Measurements from ENCODE around the gene ECM2.

The ECM2 gene

GRCh38 chr9:92563116-92564100 lies 27.6 kb upstream of the ECM2 start:
- no peak for TF ChIP-seq REST (IDR thresholded peaks at IDR 0.05; ENCODE audit: insufficient read depth in 1 of 2, low read depth in 2 of 2, low read length in 2 of 2)

GRCh38 chr9:92562461-92562967 lies 26.7 kb upstream of the ECM2 start:
- TF ChIP-seq TAF1 (IDR thresholded peaks at IDR 0.05; ENCODE audit: borderline replicate concordance, insufficient read depth, low read length) (no peak), FOXP2 (optimal IDR thresholded peaks at IDR 0.05; ENCODE audit: borderline replicate concordance, extremely low read depth, extremely low read length, insufficient read depth) (no peak), SIN3A (IDR thresholded peaks at IDR 0.05; ENCODE audit: borderline replicate concordance, insufficient read depth, low read length) (no peak), REST (IDR thresholded peaks at IDR 0.05; ENCODE audit: insufficient read depth in 1 of 2, low read depth in 2 of 2, low read length in 2 of 2) (no peak), POLR2AphosphoS5 (IDR thresholded peaks at IDR 0.05; ENCODE audit: low read depth, low read length) (no peak)

GRCh38 chr9:92561374-92562330 lies 25.9 kb upstream of the ECM2 start:
- TF ChIP-seq FOXP2 (optimal IDR thresholded peaks at IDR 0.05; ENCODE audit: borderline replicate concordance, extremely low read depth, extremely low read length, insufficient read depth) = no peak
- TF ChIP-seq TAF1 (IDR thresholded peaks at IDR 0.05; ENCODE audit: borderline replicate concordance, insufficient read depth, low read length) = no peak

- no peak for TF ChIP-seq REST (IDR thresholded peaks at IDR 0.05; ENCODE audit: insufficient read depth in 1 of 2, low read depth in 2 of 2, low read length in 2 of 2)
- no peak for TF ChIP-seq FOXP2 (optimal IDR thresholded peaks at IDR 0.05; ENCODE audit: borderline replicate concordance, extremely low read depth, extremely low read length, insufficient read depth)
- TF ChIP-seq POLR2AphosphoS5 (IDR thresholded peaks at IDR 0.05; ENCODE audit: low read depth, low read length) = no peak
- TF ChIP-seq TAF1 (IDR thresholded peaks at IDR 0.05; ENCODE audit: borderline replicate concordance, insufficient read depth, low read length) = no peak
- TF ChIP-seq SIN3A (IDR thresholded peaks at IDR 0.05; ENCODE audit: borderline replicate concordance, insufficient read depth, low read length) = no peak
Measured at GRCh38 chr9:92558612-92559374, 23.0 kb upstream of the ECM2 start.

GRCh38 chr9:92550765-92551164 lies 15.0 kb upstream of the ECM2 start:
- TF ChIP-seq TAF1 (IDR thresholded peaks at IDR 0.05; ENCODE audit: borderline replicate concordance, insufficient read depth, low read length) = no peak

All from PFSK-1 (cell line).